SK-N-MC (cell line): ENCODE data around the gene SLC35B1.

Experiments
- EZH2 ChIP-seq: fragments of 200-600 bp; sonication (generic); IDR thresholded peaks from one replicate; pipeline ENCODE4 v1.6.1; 2017; ENCODE audit warnings: antibody characterized with exemption
- FOXP2 ChIP-seq: optimal IDR thresholded peaks from 2 replicates; pipeline ENCODE3; 2011; ENCODE audit warnings: mild to moderate bottlenecking, moderate library complexity; ENCODE audit not compliant: insufficient read depth; ENCODE audit errors: extremely low read length, control extremely low read depth
- POLR2AphosphoS5 ChIP-seq: IDR thresholded peaks from 2 replicates; pipeline ENCODE4 v1.6.1; 2012; ENCODE audit warnings: mild to moderate bottlenecking, low read depth, low read length, borderline replicate concordance

DNA sequence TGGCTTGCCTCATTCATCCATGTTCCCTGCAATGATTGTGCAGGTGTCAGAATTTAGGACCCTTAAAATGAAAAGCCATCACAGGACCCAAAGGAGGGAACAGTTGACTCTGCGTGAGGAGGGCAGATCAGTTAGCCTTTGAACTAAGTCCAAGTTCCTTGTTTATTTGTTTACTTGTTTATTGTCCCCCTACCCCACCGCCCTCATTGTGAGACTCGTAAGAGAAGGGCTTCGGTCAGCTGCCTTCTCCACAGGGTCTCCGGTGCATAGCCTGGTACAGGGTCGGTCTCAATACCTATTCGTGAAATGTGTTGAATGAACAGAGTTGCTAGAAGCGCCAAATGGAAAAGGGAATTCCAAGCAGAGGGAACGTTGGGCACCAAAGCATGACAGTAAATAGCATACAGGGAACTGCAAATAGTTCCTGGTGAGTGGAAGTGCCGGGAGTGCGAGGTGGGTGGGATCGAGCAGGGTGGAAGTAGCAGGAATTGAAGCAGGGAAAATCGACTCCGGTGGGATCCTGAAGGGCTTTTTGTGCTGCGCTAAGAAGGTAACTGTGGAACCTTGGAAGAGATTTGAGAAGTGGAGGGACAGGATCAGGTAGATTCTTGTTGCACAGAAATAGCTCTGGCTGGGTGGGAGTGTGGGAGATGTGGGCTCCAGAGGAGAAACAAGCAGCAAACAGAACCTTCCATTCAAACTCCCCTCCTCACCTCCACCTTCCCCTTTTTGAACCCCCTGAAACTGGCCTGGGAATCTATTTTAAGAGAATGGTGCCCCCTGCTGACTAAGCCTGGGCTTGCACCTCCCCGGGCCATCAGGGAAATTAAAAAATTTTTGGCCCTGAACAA lies 12.7 kb downstream of the SLC35B1 start:
- no peak for TF ChIP-seq POLR2AphosphoS5
- TF ChIP-seq EZH2: no peak
- TF ChIP-seq FOXP2: no peak
